ENCODE data around the gene TMEM141.
"Not testable (repeated sequence)": the region's sequence is repeated elsewhere in the genome, so short reads cannot be mapped to it uniquely, and the experiment has no call there.

Gene TMEM141

GRCh38 chr9:136794281-136794999 lies 3.3 kb downstream of the TMEM141 start:
- DNase-seq (ENCODE audit: low spot score) = no peak

GRCh38 chr9:136795000-136795348 lies 3.8 kb downstream of the TMEM141 start:
- no peak for DNase-seq (ENCODE audit: low spot score)

GRCh38 chr9:136796238-136796774 lies 5.2 kb downstream of the TMEM141 start, which contains the start of gene CCDC183:
Gene CCDC183, plus strand, starts transcription at chr9:136796338. Its CDS starts 60 bp downstream, at chr9:136796398.
- no peak for DNase-seq (ENCODE audit: low spot score)

- DNase-seq (ENCODE audit: low spot score) = not testable (repeated sequence)
These were observed 5.7 kb downstream of the TMEM141 start for GRCh38 chr9:136796775-136797347.

- no peak for DNase-seq (ENCODE audit: low spot score)
These were observed 7.5 kb downstream of the TMEM141 start for GRCh38 chr9:136798708-136799078.

GRCh38 chr9:136799079-136799853 lies 8.1 kb downstream of the TMEM141 start:
- no peak for DNase-seq (ENCODE audit: low spot score)

- peak; percentile 57 for DNase-seq (ENCODE audit: low spot score)
These were observed 8.9 kb downstream of the TMEM141 start for GRCh38 chr9:136799854-136800657.

- no peak for DNase-seq (ENCODE audit: low spot score)
These were observed 11.2 kb downstream of the TMEM141 start for GRCh38 chr9:136802321-136802720.

GRCh38 chr9:136803009-136803550 lies 11.9 kb downstream of the TMEM141 start:
- DNase-seq (ENCODE audit: low spot score) = not testable (repeated sequence)

- no peak for DNase-seq (ENCODE audit: low spot score)
These were observed 12.7 kb downstream of the TMEM141 start for GRCh38 chr9:136803551-136804508.

- no peak for DNase-seq (ENCODE audit: low spot score)
These were observed 13.5 kb downstream of the TMEM141 start for GRCh38 chr9:136804509-136805206.

GRCh38 chr9:136805207-136805740 lies 14.1 kb downstream of the TMEM141 start:
- DNase-seq (ENCODE audit: low spot score) = no peak

- no peak for DNase-seq (ENCODE audit: low spot score)
These were observed 14.9 kb downstream of the TMEM141 start for GRCh38 chr9:136806067-136806466.

GRCh38 chr9:136806631-136807201 lies 15.6 kb downstream of the TMEM141 start:
- no peak for DNase-seq (ENCODE audit: low spot score)

GRCh38 chr9:136807281-136808074 lies 16.3 kb downstream of the TMEM141 start, which contains the start of gene RABL6:
Gene RABL6, plus strand, starts transcription at chr9:136807948. Its CDS starts 249 bp downstream, at chr9:136808197.
- DNase-seq (ENCODE audit: low spot score) = peak; percentile 62

- no peak for DNase-seq (ENCODE audit: low spot score)
These were observed 17.1 kb downstream of the TMEM141 start for GRCh38 chr9:136808075-136808805.

GRCh38 chr9:136808806-136809158 lies 17.6 kb downstream of the TMEM141 start:
- DNase-seq (ENCODE audit: low spot score) = no peak

Data from globus pallidus (tissue), 1 donor.